Trophoblast cell (in vitro differentiated cells and primary cell): ENCODE results near the gene JAKMIP3.

Source experiments
- DNase-seq, 2 donors: peaks; one replicate each; pipeline ENCODE4 v3.0.0-alpha.2; 2016
- H2AFZ ChIP-seq: 2 replicates; pipeline ENCODE4 v1.6.1; 2013; ENCODE audit warnings: low read length, moderate library complexity, mild to moderate bottlenecking; ENCODE audit not compliant: insufficient read depth, poor library complexity
- H2AK5ac ChIP-seq: 2 replicates; pipeline ENCODE4 v1.6.1; 2013; ENCODE audit warnings: mild to moderate bottlenecking, low read length
- H2BK120ac ChIP-seq: 2 replicates; pipeline ENCODE4 v1.6.1; 2013; ENCODE audit warnings: low read length, mild to moderate bottlenecking, moderate library complexity; ENCODE audit not compliant: insufficient read depth, poor library complexity
- H2BK12ac ChIP-seq: 2 replicates; pipeline ENCODE4 v1.6.1; 2013; ENCODE audit warnings: mild to moderate bottlenecking, low read length, moderate library complexity
- H2BK5ac ChIP-seq: 2 replicates; pipeline ENCODE4 v1.6.1; 2013; ENCODE audit warnings: low read length, low read depth, moderate library complexity, mild to moderate bottlenecking; ENCODE audit not compliant: poor library complexity
- H3K14ac ChIP-seq: 2 replicates; pipeline ENCODE4 v1.6.1; 2013; ENCODE audit warnings: mild to moderate bottlenecking, low read length
- H3K18ac ChIP-seq: 2 replicates; pipeline ENCODE4 v1.6.1; 2013; ENCODE audit warnings: mild to moderate bottlenecking, low read length
- H3K23ac ChIP-seq: 2 replicates; pipeline ENCODE4 v1.6.1; 2013; ENCODE audit warnings: low read length
- H3K27ac ChIP-seq: 2 replicates; pipeline ENCODE4 v1.5.1; 2013; ENCODE audit warnings: low read depth, mild to moderate bottlenecking, inconsistent platforms, low read length, moderate library complexity
- H3K27me3 ChIP-seq: 2 replicates; pipeline ENCODE4 v1.6.1; 2013; ENCODE audit warnings: inconsistent platforms, mild to moderate bottlenecking, low read length, moderate library complexity; ENCODE audit not compliant: insufficient read depth
- H3K36me3 ChIP-seq, 2 experiments: 1 replicate in 1 of 2; 2 replicates in 1 of 2; pipeline ENCODE4 v1.6.1; 2013; ENCODE audit warnings: low read length in 2 of 2, mild to moderate bottlenecking in 2 of 2, moderate library complexity in 1 of 2; ENCODE audit not compliant: insufficient read depth in 2 of 2, control insufficient read depth in 1 of 2
- H3K4ac ChIP-seq: 2 replicates; pipeline ENCODE4 v1.6.1; 2013; ENCODE audit warnings: low read depth, mild to moderate bottlenecking, low read length, moderate library complexity
- H3K4me1 ChIP-seq, 2 experiments: 1 replicate in 1 of 2; 2 replicates in 1 of 2; pipeline ENCODE4 v1.6.1; 2013; ENCODE audit warnings: low read length in 2 of 2, mild to moderate bottlenecking in 2 of 2, moderate library complexity in 1 of 2; ENCODE audit not compliant: insufficient read depth in 2 of 2, control insufficient read depth in 1 of 2
- H3K4me2 ChIP-seq: 2 replicates; pipeline ENCODE4 v1.6.1; 2013; ENCODE audit warnings: inconsistent platforms, mild to moderate bottlenecking, low read length, moderate library complexity
- H3K4me3 ChIP-seq: 2 replicates; pipeline ENCODE4 v1.5.1; 2013; ENCODE audit warnings: mild to moderate bottlenecking, low read depth, low read length, inconsistent platforms
- H3K79me1 ChIP-seq: one replicate; pipeline ENCODE4 v1.6.1; 2013; ENCODE audit warnings: low read length
- H3K79me2 ChIP-seq: 2 replicates; pipeline ENCODE4 v1.6.1; 2013; ENCODE audit warnings: low read length, mild to moderate bottlenecking; ENCODE audit not compliant: control insufficient read depth, insufficient read depth, poor library complexity
- H3K9ac ChIP-seq: 2 replicates; pipeline ENCODE4 v1.6.1; 2013; ENCODE audit warnings: mild to moderate bottlenecking, low read length
- H3K9me3 ChIP-seq: 2 replicates; pipeline ENCODE4 v1.6.1; 2013; ENCODE audit warnings: low read depth, mild to moderate bottlenecking, control low read depth, inconsistent platforms, low read length; ENCODE audit not compliant: insufficient read depth
- H4K12ac ChIP-seq: 2 replicates; pipeline ENCODE4 v1.6.1; 2013; ENCODE audit warnings: low read depth, mild to moderate bottlenecking, low read length, moderate library complexity
- H4K8ac ChIP-seq: 2 replicates; pipeline ENCODE4 v1.6.1; 2013; ENCODE audit warnings: low read depth, mild to moderate bottlenecking, low read length, moderate library complexity
- H4K91ac ChIP-seq: one replicate; pipeline ENCODE4 v1.6.1; 2013; ENCODE audit warnings: low read depth, mild to moderate bottlenecking, low read length, moderate library complexity
- WGBS: extraction: QIAGEN DNeasy Blood & Tissue Kit; methylation state at CpG from one replicate; pipeline ENCODE4 v1.1.7; 2013; ENCODE audit warnings: missing lambda C conversion rate; ENCODE audit not compliant: insufficient read length, insufficient coverage; ENCODE audit errors: extremely low coverage; 5-methylcytosine and 5-hydroxymethylcytosine counted together

The JAKMIP3 gene

DNA sequence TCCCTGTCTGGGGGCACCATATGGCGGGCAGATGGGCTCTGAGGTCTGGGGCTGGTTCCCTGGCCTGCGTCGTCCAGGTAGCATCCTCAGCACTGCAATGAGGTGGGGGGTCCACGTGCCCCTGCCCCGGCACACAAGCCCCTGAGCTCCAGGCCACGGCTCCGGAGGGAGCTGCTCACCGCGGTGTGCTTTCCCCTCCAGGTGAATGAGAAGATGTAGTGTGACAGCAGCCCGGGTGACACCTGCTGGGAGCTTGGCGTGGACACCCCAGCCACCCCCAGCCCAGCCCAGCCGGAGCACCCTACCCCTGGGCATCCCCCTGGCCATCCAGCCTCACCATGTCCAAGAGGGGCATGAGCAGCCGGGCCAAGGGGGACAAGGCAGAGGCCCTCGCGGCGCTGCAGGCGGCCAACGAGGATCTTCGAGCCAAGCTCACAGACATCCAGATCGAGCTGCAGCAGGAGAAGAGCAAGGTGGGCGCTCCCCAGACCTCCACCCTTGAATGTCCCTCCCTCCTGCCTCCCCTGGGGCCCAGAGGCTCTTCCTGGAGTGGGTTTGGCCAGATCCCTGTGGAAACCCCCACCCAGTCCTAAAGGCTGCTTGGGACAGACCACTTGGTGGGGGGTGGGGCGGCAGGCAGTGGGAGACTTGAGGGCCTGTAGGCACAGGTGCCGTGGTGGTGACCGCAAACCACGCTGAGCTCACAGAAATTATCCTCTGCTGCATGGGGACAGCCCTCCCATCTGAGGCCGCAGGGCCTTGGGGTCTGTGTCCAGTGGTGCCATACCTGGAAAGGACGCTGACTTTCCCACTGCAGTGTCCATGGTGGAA lies 38.9 kb downstream of the JAKMIP3 start:
- Histone ChIP-seq H3K79me1 (no peaks in the 10 kb centered on the region), H3K4ac (no peak overlapping the region), H3K4me3 (no peak overlapping the region), H2AK5ac (no peak overlapping the region), H2AFZ (no peak overlapping the region), H2BK12ac (no peak overlapping the region), H3K36me3 (no peaks in the 10 kb centered on the region), H3K9me3 (peaks cover 2% of the 10 kb centered on the region), H2BK120ac (no peak overlapping the region), H3K4me1 (no peaks in the 10 kb centered on the region), H3K23ac (no peak overlapping the region), H3K9ac (no peak overlapping the region), H3K79me2 (no peaks in the 10 kb centered on the region), H3K27ac (no peak overlapping the region), H4K91ac (no peak overlapping the region), H3K18ac (no peak overlapping the region), H2BK5ac (no peak overlapping the region), H4K12ac (no peak overlapping the region), H3K4me2 (no peak overlapping the region), H4K8ac (no peak overlapping the region), H3K27me3 (no peaks in the 10 kb centered on the region), H3K14ac (no peak overlapping the region)
- no peak for DNase-seq
- no CpG with 5 or more reads among the region's 27 CpGs for WGBS

GRCh38 chr10:132105302-132105995 lies 39.7 kb downstream of the JAKMIP3 start:
- Histone ChIP-seq H3K4me2 (no peak overlapping the region), H3K4ac (no peak overlapping the region), H4K12ac (no peak overlapping the region), H3K27me3 (no peaks in the 10 kb centered on the region), H3K9ac (no peak overlapping the region), H4K8ac (no peak overlapping the region), H2AFZ (no peak overlapping the region), H3K79me2 (no peaks in the 10 kb centered on the region), H3K4me3 (no peak overlapping the region), H3K23ac (no peak overlapping the region), H3K27ac (no peak overlapping the region), H3K14ac (no peak overlapping the region), H4K91ac (no peak overlapping the region), H2BK12ac (no peak overlapping the region), H3K18ac (no peak overlapping the region), H2AK5ac (no peak overlapping the region), H3K4me1 (no peaks in the 10 kb centered on the region), H3K9me3 (peaks cover 2% of the 10 kb centered on the region), H2BK5ac (no peak overlapping the region), H3K79me1 (no peaks in the 10 kb centered on the region), H2BK120ac (no peak overlapping the region), H3K36me3 (no peaks in the 10 kb centered on the region)
- WGBS: no CpG with 5 or more reads among the region's 14 CpGs
- DNase-seq: no peak

GRCh38 chr10:132106431-132106830 lies 40.7 kb downstream of the JAKMIP3 start:
- Histone ChIP-seq H4K91ac (no peak overlapping the region), H3K9me3 (peaks cover 2% of the 10 kb centered on the region), H3K27me3 (no peaks in the 10 kb centered on the region), H3K4me1 (no peaks in the 10 kb centered on the region), H3K4ac (no peak overlapping the region), H3K79me1 (no peaks in the 10 kb centered on the region), H3K4me2 (no peak overlapping the region), H2BK12ac (no peak overlapping the region), H2AFZ (no peak overlapping the region), H3K27ac (no peak overlapping the region), H3K4me3 (no peak overlapping the region), H2BK120ac (no peak overlapping the region), H2BK5ac (no peak overlapping the region), H4K12ac (no peak overlapping the region), H3K79me2 (no peaks in the 10 kb centered on the region), H2AK5ac (no peak overlapping the region), H3K14ac (no peak overlapping the region), H4K8ac (no peak overlapping the region), H3K18ac (no peak overlapping the region), H3K36me3 (no peaks in the 10 kb centered on the region), H3K9ac (no peak overlapping the region), H3K23ac (no peak overlapping the region)
- no peak for DNase-seq
- no CpG with 5 or more reads among the region's 15 CpGs for WGBS

DNA sequence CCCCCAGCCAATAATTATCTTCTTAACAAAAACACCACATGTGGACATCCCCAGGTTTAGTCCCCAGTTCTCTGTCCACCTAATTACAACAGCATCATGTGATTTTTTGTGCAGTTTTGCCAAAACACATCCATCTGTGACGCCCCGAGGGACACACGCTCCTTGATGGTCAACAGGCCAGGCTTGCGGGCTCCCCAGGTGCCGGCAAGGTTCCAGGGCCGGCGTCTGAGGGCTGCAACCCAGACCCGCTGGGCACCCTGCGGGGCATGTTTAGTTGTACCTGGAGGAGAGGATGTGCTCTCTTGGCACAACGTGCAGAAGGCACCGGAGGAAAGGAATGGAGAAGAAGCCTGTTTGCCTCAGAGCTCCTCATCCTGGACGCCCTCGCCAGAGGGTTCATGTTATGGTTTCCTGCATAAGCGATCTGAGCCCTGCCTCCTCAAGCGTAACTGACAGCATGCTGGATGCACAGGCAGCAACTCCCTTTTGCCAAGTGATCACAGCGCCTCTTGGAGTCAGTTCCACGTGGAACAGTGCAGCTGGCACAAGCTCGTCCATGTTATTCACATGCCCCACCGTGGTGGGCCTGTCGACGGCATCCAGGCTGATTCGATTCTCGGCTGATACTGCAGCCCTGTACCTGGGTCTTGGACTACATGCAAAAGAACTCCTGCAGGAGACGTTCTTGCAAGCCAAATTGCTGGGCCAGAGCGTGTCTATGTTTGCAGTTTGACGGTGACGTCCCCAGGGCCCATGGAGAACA lies 41.6 kb downstream of the JAKMIP3 start:
- H2AFZ ChIP-seq: no peak overlapping the region
- no peak overlapping the region for H3K27ac ChIP-seq
- no peaks in the 10 kb centered on the region for H3K4me1 ChIP-seq
- H3K9me3 ChIP-seq: peaks cover 4% of the 10 kb centered on the region
- no CpG with 5 or more reads among the region's 27 CpGs for WGBS
- no peaks in the 10 kb centered on the region for H3K27me3 ChIP-seq
- H3K36me3 ChIP-seq: no peaks in the 10 kb centered on the region
- no peak overlapping the region for H3K4ac ChIP-seq
- H3K9ac ChIP-seq: no peak overlapping the region
- H2AK5ac ChIP-seq: no peak overlapping the region
- H3K23ac ChIP-seq: no peak overlapping the region
- no peaks in the 10 kb centered on the region for H3K79me2 ChIP-seq
- H3K4me2 ChIP-seq: no peak overlapping the region
- no peak overlapping the region for H2BK120ac ChIP-seq
- H3K79me1 ChIP-seq: no peaks in the 10 kb centered on the region
- H3K14ac ChIP-seq: no peak overlapping the region
- no peak overlapping the region for H2BK12ac ChIP-seq
- H4K91ac ChIP-seq: no peak overlapping the region
- DNase-seq: no peak
- no peak overlapping the region for H3K18ac ChIP-seq
- H4K12ac ChIP-seq: no peak overlapping the region
- no peak overlapping the region for H4K8ac ChIP-seq
- no peak overlapping the region for H3K4me3 ChIP-seq
- H2BK5ac ChIP-seq: no peak overlapping the region
